ENCODE measurements around the gene HOXB8.

DNA sequence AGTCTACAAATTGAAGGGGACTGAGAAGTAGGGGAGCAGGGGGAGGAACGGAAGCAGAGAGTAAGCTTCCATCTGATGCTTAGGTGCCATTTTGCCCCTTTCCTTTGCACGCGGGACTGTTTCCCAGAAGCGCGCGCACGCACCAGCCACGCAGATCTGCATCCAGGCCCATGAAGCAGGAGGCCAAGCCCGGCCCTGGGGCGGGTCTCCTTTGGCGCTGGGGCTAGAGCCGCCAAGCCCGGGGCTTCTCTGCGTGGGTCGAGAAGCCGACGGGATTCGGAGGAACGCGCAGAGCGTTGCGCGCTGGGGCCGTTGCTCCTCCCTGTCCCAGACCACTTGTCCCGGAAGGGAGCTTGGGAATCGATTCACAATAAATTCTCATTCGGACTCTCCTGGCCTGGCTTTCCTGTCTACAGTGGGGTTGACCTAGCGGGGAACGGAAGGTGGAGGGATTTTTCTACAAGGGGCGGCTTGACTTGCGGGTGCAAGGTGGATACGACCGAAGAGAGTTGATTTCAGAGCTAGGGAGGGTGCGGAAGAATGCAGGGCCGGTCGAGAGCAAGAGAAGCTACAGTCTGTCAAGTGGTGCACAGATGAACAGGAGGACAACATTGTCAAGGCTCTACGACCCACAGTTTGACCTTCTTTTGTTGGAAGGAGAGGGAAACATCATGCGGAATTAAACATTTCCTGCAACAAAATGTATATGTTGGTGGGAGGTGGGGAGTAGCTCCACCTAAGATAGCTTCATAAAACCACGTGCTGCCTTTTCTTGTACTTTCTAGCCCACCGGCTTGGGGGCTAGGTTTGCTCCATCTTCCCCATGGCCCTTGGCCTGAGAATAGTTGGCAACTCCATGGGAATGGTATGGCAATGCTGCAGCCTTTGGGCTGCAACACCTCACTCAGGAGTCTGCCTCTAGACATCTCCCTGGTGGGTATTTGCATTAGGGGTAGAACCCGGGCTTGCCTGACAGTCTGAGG lies 6.6 kb upstream of the HOXB8 start:
- no peak for TF ChIP-seq POLR2AphosphoS5 (IDR thresholded peaks at IDR 0.05)
- no peak for TF ChIP-seq POLR2A (IDR thresholded peaks at IDR 0.05)
- TF ChIP-seq CTCF (IDR thresholded peaks at IDR 0.05) = no peak

Measured in upper lobe of left lung (tissue), 4 donors.